Peyer's patch (tissue), 4 donors: ENCODE data around the gene FITM1.

ENCODE experiments used
- CTCF ChIP-seq, 6 experiments: fragments of 450-650 bp in 4 of 6; fragments of 200-600 bp in 2 of 6; sonication (generic) in 1 of 6; IDR thresholded peaks; one replicate each; pipeline ENCODE4 v1.5.1; 2017 to 2019; ENCODE audit warnings: antibody characterized with exemption in 6 of 6, mild to moderate bottlenecking in 3 of 6, moderate library complexity in 1 of 6
- POLR2A ChIP-seq, 2 donors: fragments of 450-650 bp; IDR thresholded peaks; one replicate each; pipeline ENCODE4 v1.5.1; 2017; ENCODE audit warnings: antibody characterized with exemption in 2 of 2, mild to moderate bottlenecking in 2 of 2, moderate library complexity in 2 of 2

- TF ChIP-seq CTCF (IDR thresholded peaks at IDR 0.05) (no peak), POLR2A (IDR thresholded peaks at IDR 0.05) (no peak)
Observed at GRCh38 chr14:24108336-24108874, 22.1 kb upstream of the FITM1 start.
